Ectodermal cell (in vitro differentiated cells): ENCODE measurements around the gene NMD3.

ENCODE experiments used
- H3K27ac ChIP-seq: 2 replicates; pipeline ENCODE4 v1.7.0; 2013; ENCODE audit warnings: mild to moderate bottlenecking, low read depth, low read length; ENCODE audit not compliant: insufficient read depth, poor library complexity, severe bottlenecking
- H3K27me3 ChIP-seq: 2 replicates; pipeline ENCODE4 v1.7.0; 2013; ENCODE audit warnings: mild to moderate bottlenecking, low read length; ENCODE audit not compliant: insufficient read depth, control insufficient read depth, poor library complexity, severe bottlenecking
- H3K36me3 ChIP-seq: one replicate; pipeline ENCODE4 v1.7.0; 2013; ENCODE audit warnings: low read length; ENCODE audit not compliant: control insufficient read depth, insufficient read depth
- H3K4me1 ChIP-seq: one replicate; pipeline ENCODE4 v1.7.0; 2013; ENCODE audit warnings: low read length; ENCODE audit not compliant: control insufficient read depth, insufficient read depth
- H3K4me3 ChIP-seq: 2 replicates; pipeline ENCODE4 v1.7.0; 2013; ENCODE audit warnings: low read depth, low read length, control low read depth; ENCODE audit not compliant: insufficient read depth
- H3K9me3 ChIP-seq: 2 replicates; pipeline ENCODE4 v1.7.0; 2013; ENCODE audit warnings: mild to moderate bottlenecking, low read length, moderate library complexity; ENCODE audit not compliant: control insufficient read depth
- WGBS, 2 experiments: methylation state at CpG; one replicate each; pipeline ENCODE4 v1.1.7; 2013; ENCODE audit warnings: missing lambda C conversion rate in 2 of 2; 5-methylcytosine and 5-hydroxymethylcytosine counted together

NMD3 gene

DNA sequence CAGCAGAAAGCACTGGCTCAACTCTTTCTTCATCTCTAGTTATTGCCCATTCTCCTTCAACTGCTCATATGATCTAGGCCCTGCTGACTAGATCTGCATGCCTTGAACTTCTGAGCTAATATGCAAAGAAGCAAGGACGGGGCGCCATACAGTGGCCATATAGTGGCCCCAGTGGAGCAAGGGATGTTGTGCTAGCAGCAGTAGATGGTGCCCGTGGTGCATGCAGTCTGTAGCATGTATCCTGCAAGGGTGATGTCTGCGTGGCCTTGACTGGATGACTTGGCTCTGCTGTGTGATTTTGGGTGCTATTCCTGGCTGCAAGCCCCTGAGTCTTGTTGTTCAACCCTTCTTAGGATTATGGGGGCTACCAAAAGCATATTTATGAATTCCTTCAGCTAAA lies 12.2 kb upstream of the NMD3 start:
- no peaks in the 10 kb centered on the region for H3K27me3 ChIP-seq
- H3K4me3 ChIP-seq = no peak overlapping the region
- H3K36me3 ChIP-seq = no peaks in the 10 kb centered on the region
- H3K4me1 ChIP-seq = no peaks in the 10 kb centered on the region
- H3K9me3 ChIP-seq = no peaks in the 10 kb centered on the region
- WGBS, 2 experiments = 87 to 88% methylated on average over 4 of the region's 4 CpGs
- no peak overlapping the region for H3K27ac ChIP-seq

DNA sequence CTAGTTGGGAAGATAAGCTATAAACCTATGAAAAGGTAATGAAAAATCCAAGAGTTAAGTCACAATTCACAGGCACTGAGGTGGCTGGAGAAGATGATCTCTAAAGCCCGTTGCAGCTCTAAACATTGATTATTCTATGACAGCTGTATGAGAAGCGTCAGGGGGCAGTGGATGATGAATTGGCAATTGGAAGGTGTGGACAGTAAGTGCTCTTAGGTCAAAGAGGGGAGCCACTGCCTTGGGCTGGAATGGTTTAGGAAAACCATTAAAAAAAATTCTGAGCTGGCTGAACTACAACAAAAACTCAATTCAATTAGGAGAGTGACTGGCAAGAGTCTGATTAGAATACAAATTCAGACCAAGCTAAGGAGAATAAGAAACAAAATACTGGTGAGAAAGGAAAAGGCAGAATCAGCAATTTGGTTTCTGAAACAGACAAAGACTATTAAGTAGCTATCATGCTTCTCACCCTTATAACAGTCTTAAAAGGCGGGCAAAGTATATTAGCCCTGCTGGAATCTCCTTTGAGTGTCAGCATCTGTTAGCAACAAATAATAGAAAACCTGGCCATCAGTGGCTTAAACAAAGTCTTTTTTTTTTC lies 8.8 kb upstream of the NMD3 start:
- Histone ChIP-seq H3K27ac (no peak overlapping the region), H3K36me3 (no peaks in the 10 kb centered on the region), H3K9me3 (no peaks in the 10 kb centered on the region), H3K4me3 (no peak overlapping the region), H3K27me3 (no peaks in the 10 kb centered on the region), H3K4me1 (no peaks in the 10 kb centered on the region)
- WGBS, 2 experiments = 87 to 90% methylated on average over 3 of the region's 3 CpGs

DNA sequence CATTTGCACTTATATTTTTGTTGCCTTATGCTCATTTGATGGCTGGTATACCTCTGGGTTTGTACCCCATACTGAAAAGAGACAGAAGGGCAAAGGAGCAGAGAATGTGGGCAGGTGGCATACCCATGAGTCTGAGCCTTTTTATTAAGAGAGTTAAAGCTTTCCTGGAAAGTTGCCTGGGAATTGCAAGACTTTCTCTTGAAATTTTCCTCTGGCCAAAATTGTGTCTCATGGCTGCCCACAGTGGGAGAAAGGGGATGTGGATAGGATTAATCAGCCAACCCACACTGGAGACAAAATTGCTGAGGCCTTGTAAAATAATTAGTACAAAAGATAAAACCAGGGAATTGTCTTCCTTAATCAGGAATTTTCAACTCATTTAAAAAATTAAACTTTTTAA lies 8.2 kb upstream of the NMD3 start:
- H3K4me3 ChIP-seq = no peak overlapping the region
- no peaks in the 10 kb centered on the region for H3K9me3 ChIP-seq
- no peaks in the 10 kb centered on the region for H3K36me3 ChIP-seq
- H3K27ac ChIP-seq = no peak overlapping the region
- no peaks in the 10 kb centered on the region for H3K4me1 ChIP-seq
- no peaks in the 10 kb centered on the region for H3K27me3 ChIP-seq

DNA sequence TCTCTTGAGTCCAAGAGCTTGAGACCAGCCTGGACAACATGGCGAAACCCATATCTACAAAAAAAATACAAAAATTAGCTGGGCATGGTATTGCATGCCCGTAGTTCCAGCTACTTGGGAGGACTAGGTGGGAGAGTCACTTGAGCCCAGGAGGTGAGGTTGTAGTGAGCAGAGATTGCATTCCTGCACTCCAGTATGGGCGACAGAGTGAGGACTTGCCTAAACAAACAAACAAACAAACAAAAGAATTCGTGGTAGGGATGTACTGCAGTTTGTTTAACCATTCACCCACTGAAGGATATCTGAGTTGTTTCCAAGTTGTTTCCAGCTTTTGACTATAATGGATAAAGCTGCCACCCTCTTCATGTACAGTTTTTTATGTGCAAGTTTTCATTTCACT lies 7.5 kb upstream of the NMD3 start:
- no peaks in the 10 kb centered on the region for H3K9me3 ChIP-seq
- 67 to 68% methylated on average over 3 to 4 of the region's 4 CpGs for WGBS, 2 experiments
- H3K4me3 ChIP-seq = no peak overlapping the region
- no peak overlapping the region for H3K27ac ChIP-seq
- no peaks in the 10 kb centered on the region for H3K27me3 ChIP-seq
- no peaks in the 10 kb centered on the region for H3K36me3 ChIP-seq
- H3K4me1 ChIP-seq = no peaks in the 10 kb centered on the region

DNA sequence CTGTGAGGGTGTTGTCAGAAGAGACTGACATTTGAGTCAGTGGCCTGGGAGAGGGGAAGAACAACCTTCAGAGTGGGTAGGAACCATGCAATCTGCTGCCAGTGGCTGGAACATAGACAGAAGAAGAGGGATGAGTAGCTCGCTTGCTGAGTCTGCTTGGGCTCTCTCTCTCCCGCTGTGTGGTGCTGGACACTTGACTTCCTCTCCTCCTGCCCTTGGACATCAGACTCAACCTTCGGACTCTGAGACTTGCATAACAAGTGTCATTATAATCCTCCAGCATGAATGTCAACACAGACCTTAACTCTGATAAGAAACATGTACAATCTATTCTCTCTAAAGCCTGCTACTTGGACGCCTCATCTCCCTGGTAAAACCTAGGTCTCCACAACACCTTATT lies 5.9 kb upstream of the NMD3 start:
- no peaks in the 10 kb centered on the region for H3K27me3 ChIP-seq
- no peaks in the 10 kb centered on the region for H3K36me3 ChIP-seq
- no peak overlapping the region for H3K27ac ChIP-seq
- WGBS, 2 experiments = 94 to 95% methylated on average over 4 of the region's 4 CpGs
- no peak overlapping the region for H3K4me3 ChIP-seq
- no peaks in the 10 kb centered on the region for H3K4me1 ChIP-seq
- H3K9me3 ChIP-seq = no peaks in the 10 kb centered on the region

DNA sequence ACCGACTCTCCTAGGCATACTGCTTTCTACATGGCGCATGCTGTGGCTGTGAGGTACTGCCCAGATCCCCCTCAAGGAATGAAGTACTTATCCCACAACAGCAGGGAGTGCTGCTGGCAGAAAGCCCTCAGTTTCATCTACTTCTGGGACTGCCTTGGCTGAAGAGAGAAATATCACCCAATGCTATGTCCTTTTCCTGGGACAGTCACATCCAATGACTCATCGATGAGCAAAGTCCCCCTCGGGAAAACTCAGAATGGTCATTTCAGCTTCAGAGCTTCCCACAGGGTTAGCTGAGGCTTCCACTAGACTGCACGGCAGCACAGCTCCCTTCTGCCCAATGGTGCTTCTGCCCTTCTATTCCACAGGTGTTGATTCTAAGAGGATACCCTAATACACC lies 3.6 kb upstream of the NMD3 start:
- Histone ChIP-seq H3K27me3 (no peaks in the 10 kb centered on the region), H3K36me3 (no peaks in the 10 kb centered on the region), H3K4me3 (no peak overlapping the region), H3K4me1 (no peaks in the 10 kb centered on the region), H3K27ac (no peak overlapping the region), H3K9me3 (no peaks in the 10 kb centered on the region)
- 87 to 89% methylated on average over 5 of the region's 5 CpGs for WGBS, 2 experiments

DNA sequence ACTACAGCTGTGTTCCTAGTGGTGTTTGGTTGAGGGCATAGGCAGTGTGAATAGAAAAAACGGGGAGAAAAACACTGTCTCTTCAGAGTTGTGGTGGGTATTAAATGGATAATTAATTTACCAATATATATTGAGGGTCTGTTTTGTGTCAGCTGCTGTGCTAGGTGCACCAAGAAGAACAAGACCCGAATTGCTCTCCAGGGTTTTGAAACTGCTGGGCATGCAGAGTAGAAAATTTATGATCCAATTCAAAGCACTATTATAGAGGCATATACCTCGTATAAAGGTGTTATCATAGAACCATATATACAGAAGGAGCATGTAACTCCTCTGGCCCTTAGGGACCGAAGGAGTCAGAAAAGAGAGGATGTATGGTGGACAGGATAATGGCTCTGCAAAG lies 1.6 kb upstream of the NMD3 start:
- Histone ChIP-seq H3K27me3 (no peaks in the 10 kb centered on the region), H3K4me1 (peaks cover 3% of the 10 kb centered on the region), H3K27ac (no peak overlapping the region), H3K9me3 (no peaks in the 10 kb centered on the region), H3K4me3 (no peak overlapping the region), H3K36me3 (no peaks in the 10 kb centered on the region)
- 94 to 95% methylated on average over 3 to 4 of the region's 4 CpGs for WGBS, 2 experiments

DNA sequence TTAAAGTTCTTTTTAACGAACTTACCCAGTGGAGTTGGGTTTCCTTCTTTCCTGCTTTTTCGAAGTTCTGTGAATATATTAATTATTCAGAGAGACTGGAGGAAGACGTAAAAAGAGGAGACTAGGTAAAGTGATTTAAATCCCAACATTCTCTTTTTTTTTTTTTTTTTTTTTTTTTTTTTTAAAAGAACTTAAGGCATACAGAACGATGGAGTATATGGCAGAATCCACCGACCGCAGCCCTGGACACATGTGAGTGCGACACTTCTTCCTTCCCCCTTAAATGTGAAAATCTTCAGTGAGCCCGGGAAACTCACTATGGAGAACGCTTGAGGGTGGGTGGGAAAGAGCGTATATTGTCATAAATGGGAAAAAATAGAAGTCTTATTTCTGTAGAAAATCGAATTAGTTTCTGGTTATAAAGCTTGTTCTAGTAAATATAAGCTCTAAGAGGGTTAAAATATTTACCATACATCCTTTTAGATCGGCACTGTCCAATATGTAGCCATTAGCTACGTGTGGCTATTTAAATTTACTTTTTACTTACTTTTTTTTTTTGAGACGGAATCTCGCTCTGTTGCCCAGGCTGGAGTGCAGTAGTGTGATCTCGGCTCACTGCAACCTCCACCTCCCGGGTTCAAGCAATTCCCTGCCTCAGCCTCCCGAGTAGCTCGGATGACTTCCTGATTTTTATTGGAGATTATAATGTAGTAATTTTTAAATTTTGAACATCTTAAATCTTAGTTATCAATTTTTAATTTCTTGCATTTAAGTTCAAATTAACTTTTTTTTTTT lies 892 bp downstream of the NMD3 start:
- Histone ChIP-seq H3K27me3 (no peaks in the 10 kb centered on the region), H3K4me1 (peaks cover 3% of the 10 kb centered on the region), H3K27ac (no peak overlapping the region), H3K36me3 (peaks cover 2% of the 10 kb centered on the region), H3K4me3 (peak overlapping the region; percentile 89), H3K9me3 (no peaks in the 10 kb centered on the region)
- 15 to 20% methylated on average over 16 to 17 of the region's 19 CpGs for WGBS, 2 experiments

DNA sequence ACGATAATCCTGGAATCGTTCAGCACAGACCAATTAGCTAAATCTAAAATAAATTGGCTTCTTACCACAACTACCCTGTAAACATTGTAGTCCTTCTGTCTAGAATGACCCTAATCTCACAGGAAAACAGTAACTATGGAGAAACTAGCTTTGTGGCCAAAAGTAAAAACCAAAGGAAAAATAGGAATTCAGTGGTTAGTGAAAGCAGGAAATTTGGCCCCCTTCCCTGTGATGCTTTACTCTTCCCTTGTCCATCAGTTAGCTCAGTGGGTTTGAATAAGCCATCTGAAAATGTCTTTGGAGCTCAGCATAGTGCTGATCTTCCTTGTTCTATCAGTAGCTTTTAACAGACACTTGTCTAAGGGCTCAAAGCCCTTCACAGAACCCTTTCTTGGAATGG lies 1.6 kb downstream of the NMD3 start:
- no peaks in the 10 kb centered on the region for H3K27me3 ChIP-seq
- H3K9me3 ChIP-seq = no peaks in the 10 kb centered on the region
- H3K4me1 ChIP-seq = peaks cover 3% of the 10 kb centered on the region
- H3K36me3 ChIP-seq = peaks cover 5% of the 10 kb centered on the region
- no peak overlapping the region for H3K27ac ChIP-seq
- peak overlapping the region; percentile 13 for H3K4me3 ChIP-seq
- 52 to 96% methylated on average over 2 of the region's 2 CpGs for WGBS, 2 experiments

DNA sequence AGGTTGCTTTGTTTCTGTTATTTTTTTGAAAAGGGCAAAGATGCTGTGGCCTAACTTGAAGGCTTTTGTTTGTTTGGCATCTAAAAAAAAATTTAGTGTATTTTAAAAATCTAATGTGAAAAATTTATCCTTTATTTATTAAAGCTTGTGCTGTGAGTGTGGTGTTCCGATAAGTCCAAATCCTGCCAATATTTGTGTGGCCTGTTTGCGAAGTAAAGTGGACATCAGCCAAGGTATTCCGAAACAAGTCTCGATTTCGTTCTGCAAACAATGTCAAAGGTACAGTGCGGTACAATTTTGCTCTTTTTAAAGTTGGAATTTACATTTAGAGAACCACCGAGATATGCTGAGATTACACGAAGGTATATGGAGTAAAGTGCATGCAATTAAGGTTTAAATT lies 3.7 kb downstream of the NMD3 start:
- H3K4me3 ChIP-seq = no peak overlapping the region
- no peak overlapping the region for H3K27ac ChIP-seq
- H3K36me3 ChIP-seq = peaks cover 10% of the 10 kb centered on the region
- 96% methylated on average over 8 of the region's 8 CpGs for whole genome bisulfite sequencing, 2 experiments
- H3K9me3 ChIP-seq = no peaks in the 10 kb centered on the region
- H3K4me1 ChIP-seq = peaks cover 3% of the 10 kb centered on the region
- H3K27me3 ChIP-seq = no peaks in the 10 kb centered on the region
